ENCODE data around the gene SIRPA. TPM values are rescaled to one million over a fixed set of nuclear protein-coding genes. Genes with fewer than 3 reads are reported as not detected.

Gene SIRPA
- total RNA-seq, 1 experiment from 2014 or later = 6.0 TPM

DNA sequence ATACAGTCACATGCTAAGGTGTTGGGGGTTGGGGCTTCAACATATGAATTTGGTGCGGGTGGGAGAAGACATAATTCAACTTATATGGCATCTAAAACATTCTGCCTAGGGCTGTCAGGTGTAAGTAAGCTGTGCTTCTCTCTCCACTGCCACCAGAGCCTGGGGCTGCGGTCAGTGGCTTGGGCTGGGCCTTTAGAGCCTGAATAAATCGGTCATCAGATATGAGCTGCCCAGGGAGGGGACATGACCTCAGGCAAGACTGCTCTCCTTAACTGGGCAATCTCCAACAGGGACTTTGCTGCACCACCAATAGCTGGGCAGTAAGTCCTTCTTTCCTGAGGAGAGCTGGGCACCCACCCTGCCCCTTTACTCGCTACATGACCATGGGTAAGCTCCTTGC lies 24.9 kb upstream of the SIRPA start:
- Histone ChIP-seq H3K56ac (ENCODE audit: insufficient read length, low read depth, low read length) (no peak overlapping the region), H2BK120ac (ENCODE audit: low read depth, low read length, poor library complexity, severe bottlenecking) (no peak overlapping the region), H3K4me2 (ENCODE audit: insufficient read depth, insufficient read length, low read length) (no peak overlapping the region), H2BK12ac (ENCODE audit: insufficient read length, low read depth, low read length) (no peak overlapping the region), H3K14ac (ENCODE audit: insufficient read depth, low read length) (no peak overlapping the region), H4K5ac (ENCODE audit: insufficient read length, low read depth, low read length) (no peak overlapping the region), H3T11ph (ENCODE audit: low read length) (no peak overlapping the region), H2BK5ac (ENCODE audit: insufficient read length, low read length) (no peak overlapping the region), H4K91ac (ENCODE audit: insufficient read length, low read depth, low read length) (no peak overlapping the region), H2BK15ac (ENCODE audit: low read depth, low read length) (no peak overlapping the region), H3K79me1 (ENCODE audit: insufficient read depth, low read depth, low read length, poor library complexity, severe bottlenecking) (no peaks in the 10 kb centered on the region), H3K4me1 (ENCODE audit: insufficient read depth, low read length) (peaks cover 4% of the 10 kb centered on the region; the same call in 1 of the 2 replicates), H2BK20ac (ENCODE audit: low read depth, low read length, poor library complexity, severe bottlenecking) (no peak overlapping the region), H4K8ac (replicated peaks; ENCODE audit: insufficient read length, low read depth, low read length) (no peak overlapping the region), H3K4ac (ENCODE audit: low read depth, low read length) (no peak overlapping the region), H3K9me3 (ENCODE audit: control insufficient read depth, low read depth, low read length) (no peaks in the 10 kb centered on the region), H3K27me3 (ENCODE audit: insufficient read depth, low read length) (no peaks in the 10 kb centered on the region), H3K23ac (ENCODE audit: insufficient read length, low read depth, low read length) (no peak overlapping the region), H4K20me1 (ENCODE audit: control insufficient read depth, insufficient read depth, insufficient read length) (no peaks in the 10 kb centered on the region), H3K9ac (ENCODE audit: extremely low read depth, insufficient read length, low read length) (no peak overlapping the region), H2AK5ac (ENCODE audit: insufficient read length, low read length) (no peak overlapping the region), H2AFZ (ENCODE audit: low read length) (no peak overlapping the region), H3K23me2 (ENCODE audit: insufficient read length, low read depth, low read length, poor library complexity, severe bottlenecking) (no peaks in the 10 kb centered on the region), H3K27ac (ENCODE audit: insufficient read length, low read depth, low read length) (no peak overlapping the region), H3K79me2 (ENCODE audit: insufficient read depth, low read length) (no peaks in the 10 kb centered on the region), H3K18ac (ENCODE audit: insufficient read length, low read depth, low read length) (no peak overlapping the region)
- DNase-seq = no peak
- WGBS (ENCODE audit: extremely low coverage, insufficient read length, low lambda C conversion rate) = no CpG with 5 or more reads among the region's 4 CpGs
- no peak overlapping the region for H3K4me3 Mint-ChIP-seq
- peaks cover 13 to 30% of the 10 kb centered on the region in 2 experiments for H3K4me1 Mint-ChIP-seq
- peaks cover 2% of the 10 kb centered on the region for H3K27me3 Mint-ChIP-seq (ENCODE audit: low read depth)
- TF ChIP-seq, protein P1, sequence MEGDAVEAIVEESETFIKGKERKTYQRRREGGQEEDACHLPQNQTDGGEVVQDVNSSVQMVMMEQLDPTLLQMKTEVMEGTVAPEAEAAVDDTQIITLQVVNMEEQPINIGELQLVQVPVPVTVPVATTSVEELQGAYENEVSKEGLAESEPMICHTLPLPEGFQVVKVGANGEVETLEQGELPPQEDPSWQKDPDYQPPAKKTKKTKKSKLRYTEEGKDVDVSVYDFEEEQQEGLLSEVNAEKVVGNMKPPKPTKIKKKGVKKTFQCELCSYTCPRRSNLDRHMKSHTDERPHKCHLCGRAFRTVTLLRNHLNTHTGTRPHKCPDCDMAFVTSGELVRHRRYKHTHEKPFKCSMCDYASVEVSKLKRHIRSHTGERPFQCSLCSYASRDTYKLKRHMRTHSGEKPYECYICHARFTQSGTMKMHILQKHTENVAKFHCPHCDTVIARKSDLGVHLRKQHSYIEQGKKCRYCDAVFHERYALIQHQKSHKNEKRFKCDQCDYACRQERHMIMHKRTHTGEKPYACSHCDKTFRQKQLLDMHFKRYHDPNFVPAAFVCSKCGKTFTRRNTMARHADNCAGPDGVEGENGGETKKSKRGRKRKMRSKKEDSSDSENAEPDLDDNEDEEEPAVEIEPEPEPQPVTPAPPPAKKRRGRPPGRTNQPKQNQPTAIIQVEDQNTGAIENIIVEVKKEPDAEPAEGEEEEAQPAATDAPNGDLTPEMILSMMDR (conservative IDR thresholded peaks at IDR 0.05) = no peak
- H3K9me3 Mint-ChIP-seq = peaks cover 0 to 4% of the 10 kb centered on the region in 2 experiments; a peak in 4 of 5 replicates
- no peaks in the 10 kb centered on the region for H3K36me3 Mint-ChIP-seq (ENCODE audit: insufficient read depth in 1 of 3, low read depth in 3 of 3)
- no peak overlapping the region; a peak in 1 of 7 replicates for H3K27ac Mint-ChIP-seq

Measured in H9 (cell line).